Liver (tissue), 9 donors: ENCODE results near the gene BNC2. TPM values are rescaled to one million over a fixed set of nuclear protein-coding genes. Genes with fewer than 3 reads are reported as not detected.

Experiments
- DNase-seq: peaks from one replicate; pipeline ENCODE4 v3.0.0-alpha.2; 2017; ENCODE audit warnings: low spot score
- H3K27ac ChIP-seq, 2 donors: one replicate each; pipeline ENCODE4 v1.7.0; 2013; ENCODE audit warnings: inconsistent platforms in 2 of 2, low read length in 2 of 2, control low read depth in 1 of 2, low read depth in 1 of 2, mild to moderate bottlenecking in 1 of 2
- H3K27me3 ChIP-seq, 4 donors: one replicate each; pipeline versions ENCODE4 v1.6.1 to v1.7.0; 2013; ENCODE audit warnings: low read length in 3 of 4, inconsistent platforms in 1 of 4, mild to moderate bottlenecking in 1 of 4, moderate library complexity in 1 of 4; ENCODE audit not compliant: control insufficient read depth in 4 of 4, insufficient read depth in 4 of 4
- H3K36me3 ChIP-seq, 4 donors: one replicate each; pipeline versions ENCODE4 v1.6.1 to v1.7.0; 2013; ENCODE audit warnings: low read length in 3 of 4, mild to moderate bottlenecking in 3 of 4, low read depth in 1 of 4, moderate library complexity in 1 of 4; ENCODE audit not compliant: control insufficient read depth in 4 of 4, insufficient read depth in 3 of 4
- H3K4me1 ChIP-seq, 4 donors: one replicate each; pipeline versions ENCODE4 v1.6.1 to v1.7.0; 2013; ENCODE audit warnings: low read length in 3 of 4, mild to moderate bottlenecking in 3 of 4, moderate library complexity in 1 of 4; ENCODE audit not compliant: control insufficient read depth in 4 of 4, insufficient read depth in 4 of 4
- H3K4me3 ChIP-seq, 3 donors: one replicate each; pipeline versions ENCODE4 v1.6.1 to v1.7.0; 2013; ENCODE audit warnings: low read length in 3 of 3, control low read depth in 1 of 3, low read depth in 1 of 3, mild to moderate bottlenecking in 1 of 3
- H3K9ac ChIP-seq, 2 donors: one replicate each; pipeline ENCODE4 v1.7.0; 2013; ENCODE audit warnings: low read length in 2 of 2, mild to moderate bottlenecking in 2 of 2, moderate library complexity in 2 of 2, control low read depth in 1 of 2, low read depth in 1 of 2
- H3K9me3 ChIP-seq, 4 donors: one replicate each; pipeline versions ENCODE4 v1.6.1 to v1.7.0; 2013; ENCODE audit warnings: low read length in 3 of 4; ENCODE audit not compliant: control insufficient read depth in 4 of 4
- CTCF ChIP-seq: fragments of 150-350 bp; IDR thresholded peaks from 2 replicates; pipeline ENCODE4 v1.5.1; 2017; ENCODE audit warnings: improper control_type of control experiment, low read depth, low read length; ENCODE audit not compliant: missing input control
- EGR1 ChIP-seq, 2 donors: IDR thresholded peaks; 2 replicates each; pipeline ENCODE4 v1.6.1; 2016 to 2018; ENCODE audit warnings: antibody characterized with exemption in 2 of 2, low read depth in 2 of 2
- FOXA1 ChIP-seq: IDR thresholded peaks from 2 replicates; pipeline ENCODE4 v1.6.1; 2016; ENCODE audit warnings: antibody characterized with exemption
- FOXA2 ChIP-seq: IDR thresholded peaks from 2 replicates; pipeline ENCODE4 v1.6.1; 2016; ENCODE audit warnings: antibody characterized with exemption
- GABPA ChIP-seq, 2 donors: IDR thresholded peaks in 1 of 2; conservative IDR thresholded peaks in 1 of 2; 2 replicates each; pipeline ENCODE4 v1.6.1; 2016; ENCODE audit warnings: antibody characterized with exemption in 2 of 2, mild to moderate bottlenecking in 1 of 2, moderate library complexity in 1 of 2
- HNF4A ChIP-seq, 2 donors: conservative IDR thresholded peaks; 2 replicates each; pipeline ENCODE4 v1.6.1; 2016; ENCODE audit warnings: antibody characterized with exemption in 2 of 2, mild to moderate bottlenecking in 2 of 2
- HNF4G ChIP-seq: IDR thresholded peaks from 2 replicates; pipeline ENCODE4 v1.6.1; 2016; ENCODE audit warnings: antibody characterized with exemption
- MAX ChIP-seq: IDR thresholded peaks from 2 replicates; pipeline ENCODE4 v1.6.1; 2016; ENCODE audit warnings: antibody characterized with exemption
- NR2F2 ChIP-seq: IDR thresholded peaks from 2 replicates; pipeline ENCODE4 v1.6.1; 2016; ENCODE audit warnings: antibody characterized with exemption
- RAD21 ChIP-seq, 2 donors: IDR thresholded peaks; 2 replicates each; pipeline ENCODE4 v1.6.1; 2016; ENCODE audit warnings: antibody characterized with exemption in 2 of 2, mild to moderate bottlenecking in 2 of 2
- SP1 ChIP-seq: IDR thresholded peaks from 2 replicates; pipeline ENCODE4 v1.6.1; 2018; ENCODE audit warnings: antibody characterized with exemption, mild to moderate bottlenecking
- TAF1 ChIP-seq: conservative IDR thresholded peaks from 2 replicates; pipeline ENCODE4 v1.6.1; 2016; ENCODE audit warnings: antibody characterized with exemption, mild to moderate bottlenecking
- YY1 ChIP-seq: IDR thresholded peaks from 2 replicates; pipeline ENCODE4 v1.6.1; 2016; ENCODE audit warnings: antibody characterized with exemption, mild to moderate bottlenecking
- WGBS: extraction: QIAGEN DNeasy Blood & Tissue Kit; methylation state at CpG from one replicate; pipeline ENCODE4 v1.1.7; 2013; 5-methylcytosine and 5-hydroxymethylcytosine counted together
- polyA plus RNA-seq, 2 donors: library from polyadenylated mRNA; stranded (reverse) in 1 of 2; unstranded in 1 of 2; fragments of 200-250 nt in 1 of 2; fragments of >200 nt in 1 of 2; fragmentation: Nextera tagmentation in 1 of 2; extraction: Ambion mirVana in 1 of 2; gene quantifications; one replicate each; pipeline versions ENCODE4 v1.2.1 to v1.2.3, GENCODE V29; 2013 to 2015
- total RNA-seq, 2 donors: library from RNA; depleted of rRNA; stranded (reverse); fragments of >200 nt; gene quantifications; one replicate each; pipeline ENCODE4 v1.2.3, GENCODE V29; 2014
- TF ChIP-seq, protein P1 (sequence below): IDR thresholded peaks from 2 replicates; pipeline ENCODE4 v1.6.1; 2016; ENCODE audit warnings: antibody characterized with exemption
- TF ChIP-seq, protein P2 (sequence below): IDR thresholded peaks from 2 replicates; pipeline ENCODE4 v1.6.1; 2016; ENCODE audit warnings: antibody characterized with exemption, mild to moderate bottlenecking
- donor health status: healthy.
- donor health status: healthy.
- donor health status: healthy.
- donor health status: healthy.
- donor health status: healthy.

BNC2 gene
- total and polyA plus RNA-seq, 4 donors = 0.07 to 0.67 (median 0.08) TPM

DNA sequence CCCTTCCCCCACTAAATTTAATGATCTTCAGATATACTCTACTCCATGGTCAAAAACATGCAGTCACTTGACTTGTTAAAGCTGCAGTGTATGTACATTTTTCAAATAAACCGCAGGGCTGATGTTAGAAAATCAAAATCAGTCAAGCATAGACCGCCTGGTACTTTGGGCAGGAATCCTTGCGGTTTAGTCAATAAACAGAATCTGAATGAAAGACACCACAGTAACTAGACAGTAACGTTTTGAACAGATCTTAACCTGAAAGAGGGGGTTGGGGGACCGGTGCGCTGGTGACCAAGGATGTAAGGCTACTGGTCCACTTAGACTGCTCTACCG is 188.8 kb downstream of the BNC2 start:
- no peak overlapping the region for H3K4me3 ChIP-seq
- TF ChIP-seq NR2F2 (no peak), EGR1 (IDR thresholded peaks at IDR 0.05; ENCODE audit: low read depth in 2 of 2) (no peak), FOXA2 (no peak), SP1 (no peak), MAX (no peak), RAD21 (IDR thresholded peaks at IDR 0.05) (no peak), HNF4G (no peak), YY1 (no peak), TAF1 (no peak), HNF4A (conservative IDR thresholded peaks at IDR 0.05) (no peak), GABPA (IDR thresholded peaks at IDR 0.05 in 1 of 2, conservative IDR thresholded peaks at IDR 0.05 in 1 of 2) (no peak), CTCF (no peak)
- TF ChIP-seq, protein P1, sequence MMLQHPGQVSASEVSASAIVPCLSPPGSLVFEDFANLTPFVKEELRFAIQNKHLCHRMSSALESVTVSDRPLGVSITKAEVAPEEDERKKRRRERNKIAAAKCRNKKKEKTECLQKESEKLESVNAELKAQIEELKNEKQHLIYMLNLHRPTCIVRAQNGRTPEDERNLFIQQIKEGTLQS = no peak
- TF ChIP-seq, protein P2, sequence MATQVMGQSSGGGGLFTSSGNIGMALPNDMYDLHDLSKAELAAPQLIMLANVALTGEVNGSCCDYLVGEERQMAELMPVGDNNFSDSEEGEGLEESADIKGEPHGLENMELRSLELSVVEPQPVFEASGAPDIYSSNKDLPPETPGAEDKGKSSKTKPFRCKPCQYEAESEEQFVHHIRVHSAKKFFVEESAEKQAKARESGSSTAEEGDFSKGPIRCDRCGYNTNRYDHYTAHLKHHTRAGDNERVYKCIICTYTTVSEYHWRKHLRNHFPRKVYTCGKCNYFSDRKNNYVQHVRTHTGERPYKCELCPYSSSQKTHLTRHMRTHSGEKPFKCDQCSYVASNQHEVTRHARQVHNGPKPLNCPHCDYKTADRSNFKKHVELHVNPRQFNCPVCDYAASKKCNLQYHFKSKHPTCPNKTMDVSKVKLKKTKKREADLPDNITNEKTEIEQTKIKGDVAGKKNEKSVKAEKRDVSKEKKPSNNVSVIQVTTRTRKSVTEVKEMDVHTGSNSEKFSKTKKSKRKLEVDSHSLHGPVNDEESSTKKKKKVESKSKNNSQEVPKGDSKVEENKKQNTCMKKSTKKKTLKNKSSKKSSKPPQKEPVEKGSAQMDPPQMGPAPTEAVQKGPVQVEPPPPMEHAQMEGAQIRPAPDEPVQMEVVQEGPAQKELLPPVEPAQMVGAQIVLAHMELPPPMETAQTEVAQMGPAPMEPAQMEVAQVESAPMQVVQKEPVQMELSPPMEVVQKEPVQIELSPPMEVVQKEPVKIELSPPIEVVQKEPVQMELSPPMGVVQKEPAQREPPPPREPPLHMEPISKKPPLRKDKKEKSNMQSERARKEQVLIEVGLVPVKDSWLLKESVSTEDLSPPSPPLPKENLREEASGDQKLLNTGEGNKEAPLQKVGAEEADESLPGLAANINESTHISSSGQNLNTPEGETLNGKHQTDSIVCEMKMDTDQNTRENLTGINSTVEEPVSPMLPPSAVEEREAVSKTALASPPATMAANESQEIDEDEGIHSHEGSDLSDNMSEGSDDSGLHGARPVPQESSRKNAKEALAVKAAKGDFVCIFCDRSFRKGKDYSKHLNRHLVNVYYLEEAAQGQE = no peak
- H3K9me3 ChIP-seq = peaks cover 0 to 3% (median 0%) of the 10 kb centered on the region in 4 donors
- DNase-seq = no peak
- H3K36me3 ChIP-seq = no peaks in the 10 kb centered on the region
- H3K27ac ChIP-seq = no peak overlapping the region
- H3K9ac ChIP-seq = no peak overlapping the region
- H3K27me3 ChIP-seq = peaks cover 0 to 5% (median 0%) of the 10 kb centered on the region in 4 donors
- no peaks in the 10 kb centered on the region for H3K4me1 ChIP-seq
- 78% methylated on average over 7 of the region's 7 CpGs for WGBS

DNA sequence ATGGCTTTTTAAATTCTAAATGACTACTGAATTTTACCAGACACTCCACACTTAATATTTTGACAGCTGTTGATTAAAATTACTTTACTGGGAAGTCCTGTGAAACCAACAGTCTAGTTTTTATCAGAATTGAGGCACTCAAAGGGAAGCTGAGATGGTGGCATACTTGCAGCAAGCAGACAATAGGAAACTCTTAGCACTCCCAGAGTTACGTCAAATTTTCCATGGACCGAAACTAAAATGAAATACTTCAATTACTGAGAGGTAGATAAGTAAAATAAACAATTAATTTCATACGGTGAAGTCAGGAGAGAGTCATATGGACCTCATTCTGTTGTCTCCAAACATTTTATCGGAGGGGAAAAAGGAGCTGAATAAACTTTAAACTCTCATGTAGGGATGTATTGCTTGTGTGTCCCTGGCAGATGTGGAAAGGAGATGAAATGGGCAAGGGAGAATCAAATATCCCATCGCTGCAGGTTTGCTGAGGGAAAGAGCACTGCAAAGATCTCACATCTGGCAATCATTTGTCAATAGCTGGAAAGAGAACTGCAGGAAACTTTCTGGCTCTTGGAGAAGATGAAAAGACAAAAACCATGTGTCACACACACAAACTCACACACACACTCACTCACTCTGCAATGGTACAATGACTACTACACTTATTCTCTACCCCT is 189.4 kb downstream of the BNC2 start:
- H3K9ac ChIP-seq = no peak overlapping the region
- 80% methylated on average over 5 of the region's 5 CpGs for WGBS
- no peak for TF ChIP-seq FOXA1
- TF ChIP-seq FOXA2 = no peak
- TF ChIP-seq NR2F2 = no peak

More for the DNA sequence above, 189.4 kb downstream of the BNC2 start:
- no peak for DNase-seq
- Histone ChIP-seq H3K4me3 (no peak overlapping the region), H3K27ac (no peak overlapping the region), H3K9me3 (peaks cover 0 to 3% (median 0%) of the 10 kb centered on the region in 4 donors), H3K36me3 (no peaks in the 10 kb centered on the region), H3K4me1 (no peaks in the 10 kb centered on the region), H3K27me3 (peaks cover 0 to 5% (median 0%) of the 10 kb centered on the region in 4 donors)
